HFF-Myc (cell line): ENCODE results near the gene WDR86.

Source experiments
- DNase-seq: peaks from one replicate; pipeline ENCODE4 v3.0.0-alpha.2; 2011; ENCODE audit warnings: low read depth; ENCODE audit errors: extremely low read depth
- H3K4me3 ChIP-seq: replicated peaks from 2 replicates; pipeline ENCODE4 v1.5.1; 2011; ENCODE audit warnings: low read depth, mild to moderate bottlenecking, control low read depth, low read length
- CTCF ChIP-seq: IDR thresholded peaks from 2 replicates; pipeline ENCODE4 v1.5.1; 2012; ENCODE audit warnings: mild to moderate bottlenecking, low read depth, low read length, control low read depth; ENCODE audit errors: missing control alignments

The WDR86 gene

GRCh38 chr7:151448261-151449252 lies 38.7 kb upstream of the WDR86 start:
- TF ChIP-seq CTCF, result peak; percentile 71
- DNase-seq, result no peak
- H3K4me3 ChIP-seq, result peak overlapping the region; percentile 23

- no peak for TF ChIP-seq CTCF
- DNase-seq, result no peak
- peak overlapping the region; percentile 23 for H3K4me3 ChIP-seq
Measured at GRCh38 chr7:151447901-151448260, 38.0 kb upstream of the WDR86 start.

GRCh38 chr7:151447312-151447711 lies 37.5 kb upstream of the WDR86 start:
- no peak for DNase-seq
- no peak overlapping the region for H3K4me3 ChIP-seq
- no peak for TF ChIP-seq CTCF

- TF ChIP-seq CTCF, result no peak
- H3K4me3 ChIP-seq, result no peak overlapping the region
- DNase-seq, result no peak
Measured at GRCh38 chr7:151446412-151446811, 36.6 kb upstream of the WDR86 start.

DNA sequence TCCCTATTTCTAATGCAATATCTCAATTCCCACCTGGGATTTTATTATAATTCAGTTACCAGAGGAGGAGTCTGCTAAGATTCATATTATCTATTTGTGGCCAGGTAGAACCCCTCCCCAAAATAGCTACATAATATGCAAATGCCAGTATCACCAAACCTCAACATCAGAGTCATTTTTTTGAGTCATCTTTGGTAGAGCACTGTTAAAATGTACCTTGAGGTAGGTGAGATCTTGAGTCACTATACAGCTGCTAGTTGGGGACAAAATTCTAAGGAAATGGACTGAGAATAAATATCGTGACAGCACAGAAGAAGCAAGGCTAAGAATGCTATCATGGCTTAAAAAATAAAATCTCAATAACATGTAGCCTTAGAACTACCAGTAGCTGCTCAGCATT lies 34.8 kb upstream of the WDR86 start:
- no peak for DNase-seq
- TF ChIP-seq CTCF, result no peak
- no peak overlapping the region for H3K4me3 ChIP-seq

DNA sequence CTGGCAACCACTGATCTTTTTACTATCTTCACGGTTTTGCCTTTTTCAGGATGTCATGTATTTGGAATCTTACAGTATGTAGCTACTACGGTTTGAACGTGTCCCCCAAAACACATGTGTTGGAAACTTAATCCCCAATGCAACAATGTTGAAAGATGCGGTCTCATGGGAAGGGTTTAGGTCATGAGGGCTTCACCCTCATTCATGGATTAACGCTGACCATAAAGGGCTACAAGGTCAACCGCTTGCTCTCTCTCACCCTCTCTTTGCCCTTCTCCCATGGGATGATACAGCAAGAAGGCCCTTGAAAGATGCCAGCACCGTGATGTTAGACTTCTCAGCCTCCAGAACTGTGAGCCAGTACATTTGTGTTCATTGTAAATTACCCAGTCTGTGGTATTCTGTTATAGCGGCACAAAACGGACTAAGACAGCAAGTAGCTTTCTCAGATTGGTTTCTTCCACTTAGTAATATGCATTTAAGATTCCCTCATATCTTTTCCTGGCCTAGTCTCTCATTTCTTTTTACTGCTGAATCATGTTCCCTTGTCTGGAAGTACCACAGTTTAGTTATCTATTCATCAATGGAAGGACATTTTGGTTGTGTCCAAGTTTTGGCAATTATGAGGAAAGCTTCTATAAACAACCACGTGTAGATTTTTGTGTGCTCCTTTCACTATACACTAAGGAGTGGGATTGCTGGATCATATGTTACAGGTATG lies 33.1 kb upstream of the WDR86 start:
- no peak for TF ChIP-seq CTCF
- DNase-seq, result no peak
- H3K4me3 ChIP-seq, result no peak overlapping the region
